Measurements from ENCODE around the gene UROD. TPM values are rescaled to one million over a fixed set of nuclear protein-coding genes. Genes with fewer than 3 reads are reported as not detected.
"Not testable (repeated sequence)": the region's sequence is repeated elsewhere in the genome, so short reads cannot be mapped to it uniquely, and the experiment has no call there.

Gene UROD
- polyA plus RNA-seq, 3 donors from 2014 or later = 67.6 to 110 (median 102) TPM

GRCh38 chr1:45001576-45001975 lies 10.5 kb upstream of the UROD start:
- H3K27ac Mint-ChIP-seq; H3K4me3 Mint-ChIP-seq; H3K27me3 Mint-ChIP-seq (ENCODE audit: low read depth in 3 of 3); H3K9me3 Mint-ChIP-seq; H3K4me1 Mint-ChIP-seq; DNase-seq: not testable (repeated sequence)
- peaks cover 16 to 28% (median 25%) of the 10 kb centered on the region in 3 donors for H3K36me3 Mint-ChIP-seq

DNA sequence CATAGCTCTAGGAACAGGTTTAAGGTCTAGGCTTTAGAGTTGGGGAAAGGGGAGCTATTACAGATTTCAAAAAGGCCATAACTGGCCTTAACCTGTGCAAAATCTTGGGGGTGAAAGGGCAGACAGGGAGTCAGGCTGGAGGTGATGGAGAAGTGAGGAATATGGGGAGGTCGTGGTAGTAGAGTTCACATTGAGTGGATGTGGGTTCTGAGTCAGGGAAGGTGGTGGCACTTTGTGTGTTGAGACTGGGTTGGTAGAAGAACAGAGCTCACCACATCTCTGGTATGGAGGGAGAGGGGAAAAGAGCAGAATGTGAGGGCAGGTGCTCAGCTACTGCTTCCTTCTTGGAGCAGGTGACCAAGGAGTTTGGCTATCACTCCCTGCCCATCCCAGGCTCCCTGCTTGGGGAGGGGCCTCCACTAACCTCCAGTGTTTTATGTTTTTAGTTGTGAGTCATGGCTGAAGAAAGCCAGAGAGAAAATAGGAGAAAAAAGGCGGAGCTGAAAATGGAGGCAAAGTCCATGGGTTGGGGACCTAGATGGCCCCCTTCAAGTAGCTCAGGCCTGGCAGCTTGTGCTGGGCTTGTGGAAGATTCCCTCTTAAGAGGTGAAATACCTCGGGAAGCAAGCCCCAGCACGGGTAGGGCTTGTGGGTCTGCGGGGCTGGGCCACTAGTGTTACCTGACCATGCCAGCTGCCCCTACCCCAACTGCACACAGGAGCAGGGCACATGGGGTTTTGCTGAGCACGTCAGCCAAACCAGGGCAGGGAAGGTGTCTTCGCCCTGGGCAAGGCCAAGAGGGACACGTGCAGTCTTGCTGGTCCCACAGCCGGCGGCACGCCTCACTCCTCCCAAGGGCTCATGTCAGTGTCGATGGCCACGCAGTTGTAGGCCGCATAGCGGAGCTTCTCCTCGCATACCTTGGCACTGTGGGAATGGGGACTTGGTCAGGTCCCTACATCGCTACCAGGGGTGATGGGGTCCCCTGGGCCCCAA lies 9.1 kb upstream of the UROD start:
- no peaks in the 10 kb centered on the region for H3K9me3 Mint-ChIP-seq
- H3K27ac Mint-ChIP-seq = peak overlapping the region in 1 of 6 donors; percentile 61
- no peak overlapping the region for H3K4me3 Mint-ChIP-seq
- H3K27me3 Mint-ChIP-seq (ENCODE audit: low read depth in 3 of 3) = peaks cover 0 to 4% (median 4%) of the 10 kb centered on the region in 3 donors
- no peak for DNase-seq
- peaks cover 22 to 39% (median 29%) of the 10 kb centered on the region in 3 donors for H3K36me3 Mint-ChIP-seq
- peaks cover 5 to 12% of the 10 kb centered on the region in 2 donors for H3K4me1 Mint-ChIP-seq

- Mint-ChIP-seq H3K36me3 (peaks cover 26 to 41% (median 30%) of the 10 kb centered on the region in 3 donors), H3K4me3 (no peak overlapping the region), H3K27me3 (ENCODE audit: low read depth in 3 of 3) (peaks cover under 1 to 4% (median 4%) of the 10 kb centered on the region in 3 donors), H3K4me1 (peaks cover 6 to 13% of the 10 kb centered on the region in 2 donors), H3K27ac (no peak overlapping the region), H3K9me3 (no peaks in the 10 kb centered on the region)
- DNase-seq = no peak
Measured at GRCh38 chr1:45003741-45004140, 8.3 kb upstream of the UROD start.

GRCh38 chr1:45004281-45004920 lies 7.7 kb upstream of the UROD start:
- DNase-seq = no peak
- Mint-ChIP-seq H3K36me3 (peaks cover 27 to 41% (median 35%) of the 10 kb centered on the region in 3 donors), H3K9me3 (no peaks in the 10 kb centered on the region), H3K4me3 (no peak overlapping the region), H3K27ac (no peak overlapping the region), H3K4me1 (peaks cover 12 to 19% of the 10 kb centered on the region in 2 donors), H3K27me3 (ENCODE audit: low read depth in 3 of 3) (peaks cover 1 to 4% (median 4%) of the 10 kb centered on the region in 3 donors)

- Mint-ChIP-seq H3K9me3 (no peaks in the 10 kb centered on the region), H3K36me3 (peaks cover 27 to 41% (median 35%) of the 10 kb centered on the region in 3 donors), H3K27me3 (ENCODE audit: low read depth in 3 of 3) (peaks cover 0 to 4% (median 1%) of the 10 kb centered on the region in 3 donors), H3K4me1 (peaks cover 21 to 28% of the 10 kb centered on the region in 2 donors), H3K27ac (no peak overlapping the region), H3K4me3 (no peak overlapping the region)
- no peak for DNase-seq
Measured at GRCh38 chr1:45005761-45006160, 6.3 kb upstream of the UROD start.

GRCh38 chr1:45007311-45007710 lies 4.7 kb upstream of the UROD start:
- Mint-ChIP-seq H3K4me3 (no peak overlapping the region), H3K9me3 (no peaks in the 10 kb centered on the region), H3K36me3 (peaks cover 24 to 37% (median 32%) of the 10 kb centered on the region in 3 donors)

GRCh38 chr1:45008076-45008475 lies 4.0 kb upstream of the UROD start:
- H3K27ac Mint-ChIP-seq = peak overlapping the region in 1 of 6 donors; percentile 26
- DNase-seq = no peak
- peaks cover 21 to 30% (median 26%) of the 10 kb centered on the region in 3 donors for H3K36me3 Mint-ChIP-seq
- H3K4me3 Mint-ChIP-seq = peak overlapping the region in 1 of 5 donors; percentile 27
- H3K27me3 Mint-ChIP-seq (ENCODE audit: low read depth in 3 of 3) = peaks cover 1 to 6% (median 2%) of the 10 kb centered on the region in 3 donors
- H3K4me1 Mint-ChIP-seq = peaks cover 37 to 46% of the 10 kb centered on the region in 2 donors
- no peaks in the 10 kb centered on the region for H3K9me3 Mint-ChIP-seq

More at GRCh38 chr1:45007311-45007710, 4.7 kb upstream of the UROD start:
- peaks cover 30 to 39% of the 10 kb centered on the region in 2 donors for H3K4me1 Mint-ChIP-seq
- peak overlapping the region in 1 of 6 donors; percentile 26 for H3K27ac Mint-ChIP-seq
- DNase-seq = no peak
- peaks cover 1 to 6% (median 2%) of the 10 kb centered on the region in 3 donors for H3K27me3 Mint-ChIP-seq (ENCODE audit: low read depth in 3 of 3)

- no peaks in the 10 kb centered on the region for H3K9me3 Mint-ChIP-seq
- no peak overlapping the region for H3K27ac Mint-ChIP-seq
- H3K4me3 Mint-ChIP-seq = peak overlapping the region in 1 of 5 donors; percentile 27
- DNase-seq = no peak
- peaks cover 21 to 28% (median 24%) of the 10 kb centered on the region in 3 donors for H3K36me3 Mint-ChIP-seq
- H3K4me1 Mint-ChIP-seq = peaks cover 39 to 50% of the 10 kb centered on the region in 2 donors
- H3K27me3 Mint-ChIP-seq (ENCODE audit: low read depth in 3 of 3) = peaks cover 1 to 4% (median 2%) of the 10 kb centered on the region in 3 donors
Measured at GRCh38 chr1:45008516-45008915, 3.5 kb upstream of the UROD start.

- H3K36me3 Mint-ChIP-seq = peaks cover 21 to 26% (median 23%) of the 10 kb centered on the region in 3 donors
- peak overlapping the region; percentile 77 to 96 (median 83) for H3K4me3 Mint-ChIP-seq
- no peak for DNase-seq
- H3K27me3 Mint-ChIP-seq (ENCODE audit: low read depth in 3 of 3) = peaks cover 2 to 3% (median 2%) of the 10 kb centered on the region in 3 donors
- H3K27ac Mint-ChIP-seq = peak overlapping the region in 1 of 6 donors; percentile 58
- H3K9me3 Mint-ChIP-seq = no peaks in the 10 kb centered on the region
- peaks cover 42 to 57% of the 10 kb centered on the region in 2 donors for H3K4me1 Mint-ChIP-seq
Measured at GRCh38 chr1:45009296-45009865, 2.7 kb upstream of the UROD start.

DNA sequence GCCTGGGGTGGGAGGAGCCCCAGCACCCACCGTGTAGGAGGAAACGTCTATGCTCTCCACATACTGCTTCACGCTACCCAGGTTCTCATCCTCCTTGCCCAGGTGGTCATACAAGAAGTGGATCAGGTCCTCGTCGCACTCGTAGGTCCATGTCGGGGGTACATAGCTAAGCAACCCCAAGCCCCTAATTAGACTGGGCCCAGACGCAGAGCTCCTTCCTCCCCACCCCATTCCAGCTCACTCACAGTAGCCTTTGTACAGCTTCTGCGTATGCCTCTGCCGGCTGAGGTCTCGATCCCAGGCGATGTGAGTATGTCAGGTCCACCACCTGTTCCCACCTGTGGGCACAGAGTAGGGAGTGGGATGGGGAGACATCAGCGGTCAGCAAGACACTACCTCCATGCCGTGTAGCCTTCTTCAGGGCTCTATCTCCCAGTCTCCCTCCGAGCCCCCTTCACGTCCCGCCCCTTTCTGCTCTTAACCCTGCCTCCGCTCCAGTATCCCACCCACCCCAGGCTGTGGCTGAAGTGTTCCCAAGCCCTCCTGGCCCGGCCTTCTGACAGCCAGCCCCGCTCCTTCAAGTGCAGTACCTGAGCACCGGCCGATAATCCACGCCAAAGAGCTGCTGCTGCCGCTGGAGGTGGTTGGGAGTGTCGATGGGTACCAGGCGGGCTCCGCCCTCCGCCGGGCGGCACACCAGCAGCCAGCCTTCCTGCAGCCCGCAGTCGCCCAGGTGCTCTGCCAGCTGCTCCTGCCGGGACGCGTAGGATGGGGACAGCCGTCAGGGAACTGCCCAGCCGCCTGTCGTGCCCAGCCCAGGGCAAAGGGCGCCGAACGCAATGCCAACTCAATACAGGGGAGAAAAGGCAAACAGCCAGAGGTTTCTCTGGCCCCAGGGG lies 1.8 kb upstream of the UROD start:
- H3K27me3 Mint-ChIP-seq (ENCODE audit: low read depth in 3 of 3) = peaks cover 2 to 4% (median 3%) of the 10 kb centered on the region in 3 donors
- DNase-seq = peak in 1 of 3 donors; percentile 7
- no peaks in the 10 kb centered on the region for H3K9me3 Mint-ChIP-seq
- H3K4me1 Mint-ChIP-seq = peaks cover 47 to 61% of the 10 kb centered on the region in 2 donors
- peaks cover 16 to 19% (median 18%) of the 10 kb centered on the region in 3 donors for H3K36me3 Mint-ChIP-seq
- H3K27ac Mint-ChIP-seq = peak overlapping the region in 3 of 6 donors; percentile 13 to 61 (median 34)
- peak overlapping the region; percentile 77 to 96 (median 83) for H3K4me3 Mint-ChIP-seq

GRCh38 chr1:45010855-45011811 lies 921 bp upstream of the UROD start, which contains the start of gene HECTD3:
Gene HECTD3, minus strand, starts transcription at chr1:45011324. Its CDS starts 67 bp downstream, at chr1:45011257.
- Mint-ChIP-seq H3K27me3 (ENCODE audit: low read depth in 3 of 3) (peaks cover 2 to 4% (median 3%) of the 10 kb centered on the region in 3 donors), H3K9me3 (no peaks in the 10 kb centered on the region), H3K4me1 (peaks cover 47 to 61% of the 10 kb centered on the region in 2 donors), H3K36me3 (peaks cover 11 to 17% (median 15%) of the 10 kb centered on the region in 3 donors), H3K27ac (peak within 1 kb of the TSS; percentile 86 to 97 (median 92)), H3K4me3 (peak within 1 kb of the TSS; percentile 88 to 96 (median 91))
- peak; percentile 70 to 73 (median 71) for DNase-seq

All from immature natural killer cell (primary cell).